ENCODE data around the gene G3BP1.

DNA sequence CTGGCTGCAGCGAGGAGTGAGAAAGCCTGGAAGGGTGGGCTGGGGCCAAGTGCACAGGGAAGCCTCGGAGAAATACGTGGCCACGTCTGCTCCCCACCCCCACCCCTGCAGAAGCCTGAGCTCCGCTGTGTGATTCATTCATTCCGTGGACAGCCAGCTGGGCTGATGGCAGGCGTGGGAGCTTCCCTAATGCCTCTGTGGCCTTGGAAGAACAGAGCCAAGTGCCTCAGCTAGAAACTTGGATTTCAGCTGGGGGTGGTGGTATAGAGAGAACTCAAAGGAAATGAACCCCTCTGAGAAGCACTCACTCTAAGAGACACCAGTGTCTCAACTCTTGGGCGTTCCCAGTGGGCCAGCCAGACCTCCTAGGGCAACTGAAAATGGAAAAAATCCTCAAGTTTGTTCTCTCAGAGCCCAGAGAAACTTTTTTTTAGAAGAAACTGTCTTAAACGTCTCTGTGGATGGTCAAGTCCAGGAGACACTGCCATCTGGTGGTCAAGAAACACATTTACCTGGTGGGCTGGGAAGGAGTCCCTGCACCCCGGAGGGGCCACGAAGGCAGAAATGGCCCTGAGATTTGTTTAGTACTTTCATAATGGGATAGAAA, 31.3 kb upstream of the G3BP1 start:
- TF ChIP-seq CTCF (IDR thresholded peaks at IDR 0.05) (peak; percentile 87 to 93 (median 91)), POLR2A (IDR thresholded peaks at IDR 0.05) (no peak), POLR2AphosphoS5 (IDR thresholded peaks at IDR 0.05) (no peak), EP300 (IDR thresholded peaks at IDR 0.05; ENCODE audit: low read depth) (no peak)
